DMS 273 (cell line): Measurements from ENCODE around the gene TMUB2.

ENCODE experiments used
- DNase-seq: peaks from one replicate; lab custom pipeline; 2025; ENCODE audit not compliant: unreplicated experiment; lab: John Stamatoyannopoulos, UW

Gene TMUB2

DNA sequence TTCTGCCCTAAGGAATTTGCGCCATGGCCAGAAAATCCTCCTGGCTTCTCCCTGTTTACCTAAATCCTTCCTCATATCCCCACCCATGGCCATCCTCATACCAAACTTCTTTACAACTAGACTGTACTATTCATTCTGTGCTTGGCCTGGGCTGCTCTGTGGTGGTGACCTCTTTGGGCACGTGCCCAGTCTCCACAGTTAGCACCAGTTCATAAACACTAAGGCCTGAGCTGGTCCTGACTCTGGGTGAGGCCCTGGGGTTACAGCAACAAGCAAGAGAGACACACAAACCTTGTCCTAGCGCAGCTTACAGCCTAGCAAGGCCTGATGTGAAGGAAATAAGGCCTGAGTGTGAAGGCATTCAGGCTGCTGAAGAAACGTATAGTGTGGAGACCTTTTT, 16.0 kb downstream of the TMUB2 start:
- DNase-seq = no peak

DNA sequence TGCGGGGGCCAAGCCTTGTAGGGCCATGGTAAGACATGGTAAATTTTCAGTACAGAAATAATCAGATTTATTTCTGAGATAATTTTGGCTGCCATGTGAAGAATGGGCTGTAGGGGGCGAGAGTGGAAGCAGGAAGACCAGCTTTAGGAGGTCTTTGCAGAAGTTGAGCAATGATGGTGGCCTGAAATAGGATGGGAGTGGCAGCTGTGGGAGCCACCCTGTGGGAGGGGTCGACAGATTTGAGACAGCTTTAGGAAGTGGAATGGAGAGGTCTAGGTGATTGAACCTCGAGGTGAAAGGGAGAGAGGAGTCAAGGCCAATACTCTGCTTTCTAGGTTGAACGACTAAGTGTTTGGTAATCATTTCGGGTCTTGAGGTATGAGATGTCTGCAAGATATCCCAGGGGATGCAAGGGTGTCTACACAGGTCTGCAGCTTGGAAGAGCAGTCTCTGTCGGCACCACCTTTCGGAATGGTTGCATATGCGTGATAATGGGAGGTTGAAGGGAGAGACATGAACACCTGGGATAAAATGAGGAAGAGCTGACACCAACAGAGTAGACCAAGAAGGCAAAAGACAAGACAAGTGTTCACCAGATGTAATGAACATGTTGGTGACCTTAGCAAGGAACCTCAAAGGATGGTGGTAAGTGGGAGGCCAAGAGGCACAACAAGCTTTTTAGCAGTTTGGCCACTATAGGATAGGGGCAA, 17.1 kb downstream of the TMUB2 start:
- DNase-seq = peak; percentile 83

DNA sequence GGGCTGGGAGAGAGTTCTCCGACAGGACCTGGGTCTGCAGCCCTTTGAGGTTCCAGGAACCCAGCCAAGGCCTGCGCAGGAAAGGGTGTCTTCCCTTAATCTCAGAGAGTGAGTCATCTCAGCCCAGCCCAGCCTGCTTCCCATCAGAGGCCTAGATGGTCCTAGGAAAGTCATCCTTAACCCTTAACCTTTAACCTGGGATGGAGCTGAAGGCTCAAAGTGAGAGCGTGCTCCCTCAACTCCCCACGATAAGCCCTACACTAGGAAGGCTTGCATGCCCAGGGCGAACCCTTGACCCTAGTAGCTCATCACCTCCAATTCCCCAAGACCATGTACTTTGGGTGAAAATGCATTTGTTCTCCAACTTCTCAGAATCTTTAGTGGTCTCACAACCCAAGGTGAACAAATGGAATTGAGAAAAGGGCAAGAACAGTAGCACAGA, 17.7 kb downstream of the TMUB2 start:
- DNase-seq = no peak

DNA sequence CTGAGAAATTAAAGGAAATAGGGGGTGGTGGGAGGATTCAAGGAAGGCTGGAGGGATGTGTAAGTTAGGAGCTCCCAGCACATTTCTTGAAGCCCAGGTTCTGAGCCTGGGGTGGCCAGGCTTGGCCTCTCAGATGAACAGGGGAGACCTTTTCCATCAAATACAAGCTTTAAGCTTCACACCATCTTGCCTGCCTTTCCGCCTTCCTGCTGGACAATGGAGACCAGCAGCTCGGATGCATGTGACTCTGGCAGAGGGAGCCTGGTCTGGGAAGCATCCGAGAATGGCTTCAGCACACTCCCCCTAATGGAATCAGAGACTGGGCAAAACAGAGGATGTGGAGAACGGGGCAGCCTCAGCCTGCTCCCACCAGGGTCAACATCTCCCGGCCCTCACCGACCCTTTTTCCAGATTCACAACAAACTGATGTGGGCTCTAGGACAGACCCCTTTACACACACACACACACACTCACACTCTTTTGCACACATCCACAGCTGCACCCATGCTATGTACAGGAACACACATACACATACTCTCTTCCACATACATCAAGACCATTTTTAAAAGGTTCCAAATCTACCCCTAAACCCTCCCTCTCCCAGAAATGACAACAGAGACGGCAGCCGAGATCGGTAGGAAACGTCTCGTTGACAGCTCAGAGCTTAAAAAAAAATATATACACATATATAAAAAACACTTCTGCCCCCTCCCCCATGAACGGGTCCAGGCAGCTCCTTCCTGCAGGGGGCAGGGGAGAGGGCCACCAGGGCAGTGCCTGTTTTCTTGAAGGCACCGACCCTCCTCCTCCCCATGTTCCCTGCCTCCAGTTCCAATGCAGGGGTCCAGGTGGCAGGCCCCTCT, 19.4 kb downstream of the TMUB2 start:
- peak; percentile 52 for DNase-seq

DNA sequence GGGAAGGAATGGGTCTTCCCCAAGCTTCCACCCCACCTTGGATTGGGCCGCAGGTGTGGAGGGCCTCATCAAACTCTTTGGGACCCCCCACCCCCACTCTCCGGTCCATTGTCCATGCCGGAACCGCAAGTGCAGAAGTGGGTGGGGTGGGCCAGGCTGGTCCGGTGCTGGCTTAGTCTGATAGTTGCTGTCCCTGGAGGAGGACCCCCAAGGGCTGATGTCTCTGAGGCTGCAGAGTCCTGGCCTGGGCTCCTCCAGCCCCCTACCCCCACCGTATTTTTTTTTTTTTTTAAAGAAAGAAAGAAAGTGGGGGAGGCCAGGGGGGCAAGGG, 20.0 kb downstream of the TMUB2 start:
- no peak for DNase-seq

DNA sequence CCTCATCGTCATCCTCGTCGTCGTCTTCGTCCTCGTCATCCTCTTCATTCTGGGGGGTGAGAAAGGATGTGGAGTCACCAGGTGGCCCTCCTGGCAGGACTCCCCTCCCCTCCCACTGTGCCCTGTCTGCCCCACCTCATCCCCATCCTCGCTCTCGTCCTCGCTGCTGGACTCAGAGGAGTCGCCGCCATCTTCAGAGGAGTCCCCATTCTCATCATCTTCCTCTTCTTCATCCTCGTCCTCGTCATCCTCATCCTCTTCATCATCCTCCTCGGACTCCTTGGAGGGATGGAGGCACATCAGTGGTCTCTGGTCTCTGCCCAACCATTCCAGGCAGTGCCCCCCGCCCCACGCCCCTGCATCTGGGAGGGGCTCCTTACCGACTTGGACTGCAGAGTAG, 20.5 kb downstream of the TMUB2 start:
- no peak for DNase-seq

DNA sequence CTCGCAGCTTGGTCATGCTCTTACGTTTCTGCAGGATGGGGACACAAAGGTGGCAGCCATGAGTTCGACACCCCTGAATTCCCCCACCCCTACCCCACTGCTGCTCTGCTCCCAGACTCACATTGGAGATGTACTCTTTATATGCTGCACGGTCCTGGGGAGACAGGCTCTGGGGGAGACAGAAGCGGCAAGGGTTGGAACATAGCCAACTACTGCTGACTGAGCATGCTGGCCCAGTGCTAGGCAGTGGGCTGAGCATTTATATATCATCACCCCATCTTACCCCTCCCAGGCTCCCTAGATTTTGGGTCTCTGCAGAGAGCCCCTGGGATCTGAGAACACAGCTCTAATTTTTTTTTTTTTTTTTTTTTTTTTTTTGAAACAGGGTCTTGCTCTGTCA, 21.0 kb downstream of the TMUB2 start:
- no peak for DNase-seq

DNA sequence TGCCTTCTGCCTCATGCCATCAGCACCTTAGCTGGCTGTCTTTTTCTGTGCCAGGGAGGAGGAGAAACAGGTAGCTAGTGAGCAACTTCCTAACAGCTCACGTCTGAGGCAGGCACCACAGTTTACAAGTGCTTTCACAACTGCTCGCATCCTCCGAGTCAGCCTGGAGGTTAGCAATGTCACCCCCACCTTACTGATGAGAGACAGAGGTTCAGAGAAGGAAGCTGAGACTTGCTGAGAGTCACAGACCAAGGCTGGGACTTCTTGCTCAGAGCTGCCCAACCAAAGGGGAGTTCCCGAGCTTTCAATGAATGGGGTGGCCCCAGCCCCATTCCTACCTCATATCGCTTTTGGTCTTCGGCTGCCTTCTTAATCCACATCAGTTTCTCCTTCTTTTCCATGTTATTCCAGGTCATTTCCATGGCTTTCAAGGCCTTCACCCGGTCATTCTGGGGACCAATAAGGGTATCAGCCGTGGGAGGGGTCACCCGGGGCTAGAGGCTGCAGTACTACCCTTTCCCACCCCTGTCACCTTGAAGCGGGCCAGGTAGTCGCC, 23.1 kb downstream of the TMUB2 start:
- no peak for DNase-seq

DNA sequence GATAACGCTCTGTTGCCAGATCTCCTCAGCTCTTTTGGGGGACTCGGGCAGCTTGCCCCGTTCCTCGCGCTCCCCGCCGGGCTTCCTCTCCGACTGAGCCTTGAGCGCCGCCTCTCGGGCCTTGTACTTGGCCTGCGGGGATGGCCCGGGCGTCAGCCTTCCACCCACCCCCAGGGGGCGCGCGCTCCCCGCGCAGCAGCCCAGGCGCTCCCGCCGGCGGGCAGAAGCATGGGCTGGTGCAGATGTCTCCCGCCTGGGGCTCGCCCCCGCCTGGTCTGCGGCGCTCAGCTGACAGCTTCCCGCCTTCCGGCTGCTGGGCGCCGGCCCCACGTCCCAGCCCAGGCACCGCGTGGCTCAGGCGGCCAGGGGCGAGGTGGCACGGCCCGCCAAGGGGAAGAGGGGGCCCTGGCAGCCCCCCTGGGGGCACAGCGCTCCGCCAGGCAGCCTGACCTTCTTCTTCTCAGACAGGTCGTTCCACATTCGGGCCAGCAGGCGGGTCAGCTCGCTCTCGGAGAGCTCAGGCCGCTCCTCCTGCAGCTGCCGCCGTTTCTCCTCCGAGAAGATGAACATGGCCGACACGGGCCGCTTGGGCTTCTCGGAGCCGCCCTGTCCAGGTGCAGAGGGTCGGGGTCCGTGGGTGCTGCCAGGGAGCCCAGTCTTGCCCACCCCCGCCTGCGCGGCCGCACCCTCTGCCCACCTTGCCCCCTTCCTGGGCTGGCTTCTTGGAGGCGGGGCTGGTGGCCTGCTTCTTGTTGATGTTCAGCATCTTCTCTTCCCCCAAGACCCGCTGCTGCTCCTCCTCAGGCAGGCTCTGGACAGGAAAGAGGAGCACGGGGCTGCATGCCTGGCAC, 23.8 kb downstream of the TMUB2 start:
- peak; percentile 97 for DNase-seq

DNA sequence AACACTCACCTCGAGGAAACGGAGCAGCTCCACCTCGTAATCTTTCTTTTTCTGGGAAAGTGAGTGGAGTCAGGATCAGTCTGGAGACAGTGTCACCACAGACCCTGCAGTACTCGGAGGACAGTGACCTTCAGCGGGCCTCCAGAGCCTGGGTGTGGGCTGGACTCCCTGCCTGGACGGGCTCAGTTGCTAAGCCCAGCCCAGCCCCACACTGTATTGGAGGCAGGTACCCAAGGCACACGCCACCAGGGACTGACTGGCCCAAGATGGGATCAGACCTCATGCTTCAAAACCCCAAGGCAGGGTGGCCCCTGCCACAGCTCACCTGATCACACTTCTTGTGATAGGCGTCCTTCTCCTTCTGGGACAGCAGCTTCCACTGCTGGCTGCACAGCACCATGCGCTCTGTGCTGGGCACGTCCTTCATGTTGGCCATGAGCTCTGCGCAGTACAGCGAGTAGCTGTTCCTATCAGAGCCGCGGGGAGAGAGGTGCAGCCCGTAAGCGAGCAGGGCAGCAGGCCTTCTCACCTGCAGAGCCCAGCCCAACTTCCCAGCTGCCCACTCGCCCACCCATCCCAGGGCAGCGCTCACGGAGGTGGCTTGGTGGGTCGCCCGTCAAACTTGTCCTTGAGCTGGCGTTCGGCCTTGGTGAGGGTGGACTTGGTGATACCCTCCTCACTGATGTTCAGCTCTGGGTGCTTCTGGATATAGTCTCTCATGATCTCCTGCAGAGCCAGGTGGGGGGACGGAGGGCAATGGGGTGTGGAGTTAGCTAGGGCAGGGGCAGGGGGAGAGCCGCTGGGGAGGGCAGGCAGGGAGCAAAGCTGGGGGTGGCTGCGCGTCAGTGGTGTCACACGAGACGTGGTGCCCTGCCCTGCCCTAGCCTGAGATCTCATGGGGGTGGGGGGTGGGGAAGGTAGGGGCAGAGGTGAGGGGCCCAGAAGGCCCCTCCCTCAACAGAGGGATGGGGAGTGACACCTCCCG, 24.8 kb downstream of the TMUB2 start:
- DNase-seq = no peak

DNA sequence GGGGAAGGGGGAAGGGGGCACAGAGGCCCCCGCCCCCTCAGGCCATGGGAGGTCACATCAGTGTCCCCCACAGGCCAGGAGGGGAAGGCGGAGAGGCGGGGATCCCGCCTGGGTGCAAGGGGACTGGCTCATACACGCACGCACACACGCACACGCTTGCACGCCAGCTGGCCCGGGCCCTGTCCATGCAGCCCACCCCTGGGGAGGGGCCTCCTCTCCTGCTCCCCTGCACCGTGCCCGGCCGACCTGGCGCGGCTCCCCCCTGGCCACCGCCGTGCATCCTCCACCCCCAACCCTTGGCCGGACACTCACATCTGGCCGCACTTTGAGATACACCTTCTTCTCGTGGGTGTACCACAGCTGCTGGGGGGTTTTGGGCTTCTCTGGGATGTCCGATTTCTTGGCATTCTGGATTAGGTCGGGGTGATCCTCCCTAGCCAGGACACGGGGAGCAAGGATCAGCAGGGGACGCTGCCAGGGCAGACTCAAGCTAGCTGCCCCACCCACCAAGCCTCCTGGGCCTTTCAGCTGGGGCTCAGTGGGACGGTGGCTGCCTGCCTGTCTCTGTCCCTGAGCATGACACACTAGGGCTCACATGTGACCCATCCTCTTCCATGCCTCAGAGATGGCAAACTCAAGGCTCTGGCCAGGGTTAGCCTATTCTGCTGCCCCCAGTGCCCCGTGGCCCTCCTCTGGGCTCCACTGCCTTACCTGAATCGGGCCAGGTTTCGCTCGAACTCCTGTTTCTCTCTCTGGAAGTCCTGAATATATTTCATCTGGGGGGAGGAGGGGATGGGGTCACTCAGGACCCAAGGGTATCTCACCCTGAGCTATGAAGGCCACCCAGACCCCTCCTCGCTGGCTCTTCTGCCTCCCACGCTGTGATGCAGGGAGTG, 26.0 kb downstream of the TMUB2 start:
- no peak for DNase-seq

DNA sequence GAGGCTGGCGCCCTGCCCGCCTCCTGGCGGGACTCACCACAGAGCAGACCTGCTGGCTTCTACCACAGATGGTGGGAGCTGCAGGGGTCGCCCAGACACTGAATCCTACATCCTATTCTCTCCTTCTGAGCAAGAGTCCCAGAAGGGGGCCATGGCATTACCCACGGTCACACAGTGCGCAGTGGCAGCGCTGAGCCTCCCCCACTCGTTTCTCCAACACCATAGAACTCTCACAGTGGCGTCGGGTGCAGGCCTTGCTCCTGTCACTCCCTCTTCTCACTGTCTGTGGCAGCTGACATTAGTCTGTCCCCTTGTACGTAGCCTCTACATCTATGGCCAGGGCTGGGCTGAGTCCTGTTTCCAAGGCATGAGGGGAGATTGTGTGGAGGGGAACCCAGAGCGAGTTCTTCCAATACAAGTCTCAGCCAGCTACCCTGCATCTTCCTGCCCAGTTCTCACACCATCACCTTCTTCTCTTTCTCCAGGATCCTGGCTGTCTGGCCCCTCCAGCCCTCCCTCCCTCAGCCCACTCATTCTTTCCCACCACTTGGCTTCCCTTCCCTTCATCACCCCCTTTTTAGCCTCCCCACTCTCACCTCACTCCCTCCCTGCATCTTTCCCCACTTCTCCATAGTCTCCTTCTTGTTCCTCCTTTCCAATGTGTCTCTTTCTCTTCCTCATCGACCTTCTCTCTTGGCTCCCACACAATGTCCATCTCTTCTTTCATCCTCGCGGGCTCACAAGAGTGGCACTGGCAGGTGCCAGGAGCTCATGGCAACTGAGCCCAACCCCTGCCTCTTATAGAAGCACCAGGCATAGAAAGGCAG, 26.8 kb downstream of the TMUB2 start:
- peak; percentile 79 for DNase-seq

DNA sequence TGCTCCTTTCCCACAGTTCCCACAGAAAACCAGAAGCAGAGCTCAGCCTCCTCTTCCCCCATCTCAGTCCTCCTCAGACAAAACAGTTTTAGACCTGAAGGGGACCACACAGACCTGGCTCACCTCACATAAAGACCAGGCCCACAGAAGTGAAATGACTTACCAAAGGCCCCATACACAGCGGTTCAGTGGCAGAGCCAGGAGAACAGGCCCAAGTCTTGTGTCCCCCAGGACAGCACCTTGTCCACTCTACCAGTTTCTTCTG, 27.4 kb downstream of the TMUB2 start:
- no peak for DNase-seq

DNA sequence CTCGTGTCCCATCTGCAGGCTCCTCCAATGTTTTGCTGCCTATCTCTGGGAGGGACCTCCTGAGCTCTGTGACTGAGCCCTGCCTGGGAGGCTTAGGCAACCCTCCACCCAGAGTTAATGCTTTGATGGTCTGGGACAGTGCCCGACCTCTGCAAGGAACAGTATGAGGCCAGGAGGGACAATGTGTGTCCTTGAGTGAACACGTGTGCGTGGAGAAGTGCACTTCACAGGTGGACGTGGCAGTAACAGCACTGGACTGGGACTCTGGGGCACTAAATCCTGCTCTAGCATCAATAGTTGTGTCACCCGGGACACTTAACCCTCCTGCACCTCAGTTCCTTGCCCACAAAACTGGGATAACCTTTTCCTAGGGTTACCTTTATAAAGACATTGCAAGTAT, 28.1 kb downstream of the TMUB2 start:
- DNase-seq = no peak

DNA sequence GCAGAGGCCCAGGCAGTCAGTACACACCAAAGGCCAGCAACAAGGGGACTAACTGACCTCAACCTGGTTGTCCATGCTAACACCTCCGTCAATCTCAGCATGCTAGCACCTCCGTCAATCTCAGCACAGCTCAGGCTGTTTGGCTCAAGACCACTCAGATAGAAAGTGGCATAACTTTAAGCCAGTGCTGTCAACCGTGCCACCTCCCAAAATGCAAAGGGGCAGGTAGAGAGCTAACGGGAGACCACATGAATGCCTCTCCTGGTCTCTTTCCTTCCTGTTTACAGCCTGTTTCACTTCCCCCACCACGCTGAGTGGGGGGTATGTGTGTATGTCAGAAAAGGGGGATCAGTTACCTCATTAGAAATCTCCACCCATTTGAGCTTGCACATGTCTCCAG, 29.4 kb downstream of the TMUB2 start:
- no peak for DNase-seq

DNA sequence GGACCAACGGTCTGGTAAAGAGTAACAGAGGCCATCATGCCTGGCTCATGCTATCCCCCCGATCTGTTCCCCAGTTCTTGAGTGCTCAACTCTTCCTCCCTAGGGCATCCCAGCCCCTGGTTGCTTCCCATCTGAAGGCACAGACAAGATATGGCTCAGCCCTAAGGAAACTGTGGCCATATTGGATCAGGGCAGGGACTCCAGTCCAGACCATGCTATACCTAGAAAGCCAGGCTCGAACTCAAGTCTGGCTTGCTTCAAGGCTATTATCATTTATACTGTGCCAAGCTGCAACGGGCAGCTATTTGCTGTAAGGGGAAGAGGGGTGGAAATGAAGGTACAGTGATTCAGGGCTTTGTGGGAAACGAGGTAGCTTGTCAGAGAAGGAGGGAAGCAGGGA, 29.9 kb downstream of the TMUB2 start:
- no peak for DNase-seq

DNA sequence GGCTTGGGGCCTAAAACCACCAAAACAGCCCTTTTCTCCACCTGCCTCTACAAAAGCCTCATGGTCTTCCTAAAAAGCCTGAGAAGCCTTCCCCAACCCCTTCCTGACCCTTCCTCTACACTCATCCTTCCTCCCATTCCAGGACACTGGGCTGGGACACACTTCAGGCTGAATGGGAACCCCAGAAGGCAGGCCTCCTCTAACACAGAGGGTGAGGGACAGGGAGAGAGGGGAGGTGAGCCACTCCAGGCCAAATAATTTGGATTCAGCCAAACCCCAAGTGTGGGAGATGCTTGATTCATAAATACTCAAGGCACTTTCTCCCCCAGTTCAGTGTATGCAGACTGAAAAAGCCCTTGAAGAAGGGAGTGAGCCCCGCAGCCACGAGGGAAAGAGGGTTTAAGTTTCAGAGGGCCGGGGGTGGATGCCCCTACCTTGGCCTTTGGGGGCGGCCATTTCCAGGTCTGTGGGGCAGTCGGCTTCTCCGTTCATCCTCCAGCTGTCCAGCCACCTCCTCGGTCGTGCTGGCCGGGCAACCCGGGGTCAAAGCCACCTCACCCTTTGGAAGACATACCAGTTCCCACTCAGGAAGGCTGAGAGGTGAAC, 31.1 kb downstream of the TMUB2 start:
- peak; percentile 61 for DNase-seq
